NCI-H524 treated with DMSO at 0.1 percent for 48 hours (cell line): ENCODE results near the gene GYPA.
"Not testable (repeated sequence)": the region's sequence is repeated elsewhere in the genome, so short reads cannot be mapped to it uniquely, and the experiment has no call there.

ENCODE experiments used
- DNase-seq: peaks from one replicate; lab custom pipeline; 2025; lab: John Stamatoyannopoulos, UW

Gene GYPA

GRCh38 chr4:144128709-144129320, 11.7 kb downstream of the GYPA start:
- DNase-seq: not testable (repeated sequence)

GRCh38 chr4:144125109-144125508, 15.4 kb downstream of the GYPA start:
- not testable (repeated sequence) for DNase-seq

- DNase-seq: not testable (repeated sequence)
Observed at GRCh38 chr4:144123982-144124635, 16.4 kb downstream of the GYPA start.

- not testable (repeated sequence) for DNase-seq
Observed at GRCh38 chr4:144123269-144123668, 17.2 kb downstream of the GYPA start.

GRCh38 chr4:144119752-144120151, 20.8 kb downstream of the GYPA start:
- not testable (repeated sequence) for DNase-seq

- no peak for DNase-seq
Observed at GRCh38 chr4:144115519-144115918, 25.0 kb downstream of the GYPA start.

- no peak for DNase-seq
Observed at GRCh38 chr4:144113546-144113945, 27.0 kb downstream of the GYPA start.

- DNase-seq: no peak
Observed at GRCh38 chr4:144104509-144105130, 35.9 kb downstream of the GYPA start.

GRCh38 chr4:144097776-144098175, 42.7 kb downstream of the GYPA start:
- DNase-seq: not testable (repeated sequence)

- not testable (repeated sequence) for DNase-seq
Observed at GRCh38 chr4:144093995-144094394, 46.5 kb downstream of the GYPA start.

GRCh38 chr4:144091181-144091580, 49.3 kb downstream of the GYPA start:
- not testable (repeated sequence) for DNase-seq

GRCh38 chr4:144090744-144091143, 49.8 kb downstream of the GYPA start:
- no peak for DNase-seq

- DNase-seq: not testable (repeated sequence)
Observed at GRCh38 chr4:144082053-144082452, 58.5 kb downstream of the GYPA start.

GRCh38 chr4:144080135-144080534, 60.4 kb downstream of the GYPA start:
- DNase-seq: not testable (repeated sequence)

GRCh38 chr4:144078746-144079145, 61.8 kb downstream of the GYPA start:
- not testable (repeated sequence) for DNase-seq

GRCh38 chr4:144061556-144061955, 79.0 kb downstream of the GYPA start:
- not testable (repeated sequence) for DNase-seq

GRCh38 chr4:144060234-144060859, 80.2 kb downstream of the GYPA start:
- not testable (repeated sequence) for DNase-seq
